KBM-7 (cell line): ENCODE measurements around the gene SLC22A23.
"Not testable (repeated sequence)": the region's sequence is repeated elsewhere in the genome, so short reads cannot be mapped to it uniquely, and the experiment has no call there.

Experiments used
- DNase-seq: peaks from one replicate; pipeline ENCODE4 v3.0.0-alpha.2; 2015
- in situ Hi-C: fragments of 300-500 bp; cut with MboI; formaldehyde crosslinking; loops from 2 replicates; pipeline ENCODE4 v1.14.3; 2020; ENCODE audit warnings: low sequenced_read_pairs, low pct_unique_long_range_greater_than_20kb, mixed read lengths

SLC22A23 gene

DNA sequence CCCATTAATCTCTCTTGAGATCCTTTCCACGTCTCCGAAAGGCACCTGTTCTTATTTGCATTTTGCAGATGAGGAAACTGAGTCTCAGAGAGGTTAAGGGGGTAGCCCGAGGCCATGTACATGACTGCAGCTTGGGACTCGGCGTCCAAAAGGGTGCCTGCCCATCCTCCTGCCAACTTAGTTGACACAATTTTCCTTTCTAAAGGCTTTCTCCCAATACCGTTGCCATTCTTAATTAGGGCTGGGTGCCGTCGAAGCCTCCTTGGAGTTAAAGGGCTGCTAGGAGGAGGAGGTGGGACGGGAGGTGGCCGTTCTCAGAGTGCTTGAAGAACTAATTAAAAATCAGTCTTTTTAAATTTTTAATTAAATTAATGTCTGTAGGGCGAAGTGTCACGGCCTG is 198.6 kb downstream of the SLC22A23 start:
- no peak for DNase-seq
- in situ Hi-C loops: loop anchor here (10.0 kb wide), 1 partner anchor 133 kb away; no protein-coding TSS in a partner anchor

DNA sequence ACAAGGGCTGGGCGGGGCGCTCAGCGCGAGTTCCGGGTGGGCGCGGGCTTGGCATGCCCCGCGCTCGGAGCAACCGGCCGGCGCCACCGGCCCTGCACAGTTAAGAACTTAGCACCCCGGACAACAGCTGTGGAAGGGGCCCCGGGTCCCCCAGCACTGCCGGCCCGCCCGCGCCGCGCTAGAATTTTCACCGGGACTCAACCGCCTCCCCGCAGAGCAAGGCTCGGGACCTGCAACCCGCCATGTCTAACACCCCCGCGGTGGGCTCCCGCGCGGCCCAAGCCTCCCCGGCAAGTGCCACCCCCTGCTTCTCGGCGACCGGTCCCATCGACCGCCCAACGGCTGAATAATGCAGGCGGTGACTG is 203.3 kb downstream of the SLC22A23 start:
- no peak for DNase-seq
- in situ Hi-C loops: loop anchor here (10.0 kb wide), 1 partner anchor 129 kb away; no protein-coding TSS in a partner anchor

DNA sequence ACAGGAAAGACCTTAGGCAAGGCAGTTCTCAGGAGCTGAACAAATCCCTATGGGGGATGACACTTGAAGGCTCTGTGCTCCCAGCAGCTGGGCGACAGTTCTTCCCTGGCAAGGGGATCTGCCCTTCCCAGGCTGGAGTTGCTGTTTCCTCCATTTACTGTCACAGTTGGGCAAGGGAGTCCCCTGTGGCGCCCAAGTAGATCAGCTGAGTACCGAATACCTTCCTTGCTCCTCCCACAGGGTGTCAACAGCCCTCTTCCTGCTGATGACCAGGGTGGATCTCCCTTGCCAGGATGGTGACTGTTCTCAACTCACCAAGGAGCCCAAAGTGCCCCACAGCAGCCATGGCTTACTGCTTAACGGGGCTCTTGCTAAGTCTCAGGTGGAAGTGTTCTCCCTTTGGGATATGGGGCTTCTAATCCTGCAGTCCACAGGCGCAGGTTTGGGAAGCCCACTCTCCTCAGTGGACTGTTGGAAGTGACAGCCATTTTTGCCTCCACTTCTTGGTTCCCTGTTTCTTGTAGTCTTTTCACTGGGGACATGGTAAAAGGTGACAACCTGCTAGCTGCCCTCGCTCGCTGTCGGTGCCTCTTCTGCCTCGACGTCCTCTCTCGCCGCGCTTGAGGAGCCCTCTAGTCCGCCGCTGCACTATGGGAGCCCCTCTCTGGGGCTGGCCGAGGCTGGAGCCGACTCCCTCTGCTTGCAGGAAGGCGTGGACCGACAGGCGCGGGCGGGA is 203.8 kb downstream of the SLC22A23 start:
- no peak for DNase-seq
- in situ Hi-C loops: loop anchor here (10.0 kb wide), 1 partner anchor 128 kb away; no protein-coding TSS in a partner anchor

DNA sequence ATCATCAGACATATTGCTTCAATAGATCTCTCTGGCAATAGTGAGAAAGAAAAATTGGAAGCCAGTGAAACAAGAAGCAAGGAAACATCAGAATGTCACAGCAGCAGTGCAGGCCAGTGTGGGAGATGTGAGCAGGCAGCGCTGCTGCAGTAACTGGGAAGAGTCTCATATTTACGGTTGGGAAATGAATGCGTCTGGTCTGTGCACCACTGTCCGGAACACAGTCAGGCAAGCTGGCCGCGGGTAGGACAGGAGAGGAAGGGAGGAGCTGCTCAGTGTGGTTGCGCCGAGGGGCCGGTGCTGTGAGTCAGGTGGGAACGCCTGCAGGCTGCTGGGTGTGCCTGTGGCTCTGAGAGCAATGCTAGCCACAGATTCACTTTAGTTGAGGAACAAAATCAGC is 204.5 kb downstream of the SLC22A23 start:
- DNase-seq: no peak
- in situ Hi-C loops: loop anchor here (10.0 kb wide), 1 partner anchor 128 kb away; no protein-coding TSS in a partner anchor

DNA sequence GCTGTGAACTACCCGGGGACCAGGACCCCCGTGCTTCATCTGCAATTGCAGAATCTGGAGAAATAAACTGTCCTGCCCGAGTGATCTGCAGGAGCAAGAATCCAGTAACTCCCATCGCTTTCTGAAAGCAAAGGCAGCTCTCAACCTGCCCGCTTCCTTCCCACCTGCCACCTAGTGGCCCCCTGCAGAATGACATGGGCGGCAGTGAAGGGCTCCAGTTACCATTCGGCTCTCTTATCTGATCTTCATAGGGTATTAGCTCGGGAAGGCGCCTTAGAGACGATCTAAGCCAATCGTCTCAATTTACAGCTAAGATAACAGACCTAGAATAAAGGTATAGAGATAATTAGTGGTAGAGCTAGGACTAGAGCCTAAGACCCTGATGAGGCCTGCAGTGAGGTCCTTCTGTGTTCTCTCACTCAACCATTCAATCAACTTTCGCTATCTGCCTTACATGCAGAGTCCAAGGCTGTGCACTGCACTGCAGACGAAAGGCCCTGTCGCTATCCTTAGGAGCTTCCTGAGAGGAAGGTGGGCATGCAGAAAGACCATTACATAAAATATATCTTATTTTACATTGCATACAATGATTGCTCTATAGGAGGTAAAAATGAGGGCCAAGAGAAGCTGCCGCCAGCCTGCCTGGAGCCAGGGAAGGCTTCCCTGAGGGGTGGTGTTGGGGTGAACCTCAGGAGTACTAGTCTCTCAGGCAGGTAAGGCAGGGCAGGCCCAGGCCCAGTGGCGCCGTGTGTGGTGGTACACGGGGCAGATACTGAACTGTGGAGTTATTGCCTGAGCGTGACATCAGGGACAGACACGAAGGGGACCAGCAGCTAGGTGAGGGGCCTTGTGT is 205.2 kb downstream of the SLC22A23 start:
- DNase-seq: peak; percentile 90
- in situ Hi-C loops: loop anchor here (10.0 kb wide), 1 partner anchor 127 kb away; no protein-coding TSS in a partner anchor

DNA sequence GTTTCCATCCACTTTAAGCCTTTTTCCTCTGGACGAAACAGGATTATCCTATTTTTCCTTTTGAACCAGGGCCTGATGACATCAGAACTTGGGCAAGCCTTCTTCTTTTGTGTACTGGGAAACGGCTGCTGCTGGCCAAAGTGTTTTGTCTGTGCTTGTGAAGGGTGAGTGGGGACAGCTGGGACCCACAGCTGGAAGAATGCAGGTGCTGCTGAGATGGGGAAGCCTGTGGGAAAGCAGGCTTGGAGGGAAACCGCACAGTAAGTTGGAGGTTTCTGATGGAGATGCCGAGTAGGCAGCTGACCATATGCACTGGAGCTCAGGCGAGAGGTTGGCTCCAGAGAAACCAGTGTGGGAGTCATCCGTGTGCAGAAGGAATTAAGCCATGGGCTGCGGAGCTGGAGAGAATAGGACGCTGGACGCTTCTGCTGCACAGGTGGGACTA is 206.6 kb downstream of the SLC22A23 start:
- in situ Hi-C loops: loop anchor here (10.0 kb wide), 1 partner anchor 125 kb away; no protein-coding TSS in a partner anchor
- no peak for DNase-seq

DNA sequence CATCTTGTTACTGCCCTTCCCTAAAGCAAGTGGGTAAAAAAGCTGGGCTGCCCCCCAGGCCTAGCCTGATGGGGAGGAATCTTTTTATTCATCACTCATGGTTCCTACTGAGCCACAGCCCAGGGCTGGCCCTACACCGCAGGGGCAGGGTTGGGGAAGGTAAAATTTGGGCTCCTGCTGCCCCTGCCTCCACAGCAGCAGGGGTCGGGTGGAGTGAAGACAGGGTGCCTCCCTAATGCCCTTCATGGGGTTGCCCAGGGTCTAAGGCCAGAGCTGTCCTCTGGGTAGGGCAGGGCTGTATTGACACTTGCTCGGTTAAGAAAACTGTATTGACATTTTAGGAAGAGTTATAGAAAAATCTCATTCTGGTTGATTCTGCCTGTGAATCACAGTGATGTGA is 207.0 kb downstream of the SLC22A23 start:
- no peak for DNase-seq
- in situ Hi-C loops: loop anchor here (10.0 kb wide), 1 partner anchor 125 kb away; no protein-coding TSS in a partner anchor

DNA sequence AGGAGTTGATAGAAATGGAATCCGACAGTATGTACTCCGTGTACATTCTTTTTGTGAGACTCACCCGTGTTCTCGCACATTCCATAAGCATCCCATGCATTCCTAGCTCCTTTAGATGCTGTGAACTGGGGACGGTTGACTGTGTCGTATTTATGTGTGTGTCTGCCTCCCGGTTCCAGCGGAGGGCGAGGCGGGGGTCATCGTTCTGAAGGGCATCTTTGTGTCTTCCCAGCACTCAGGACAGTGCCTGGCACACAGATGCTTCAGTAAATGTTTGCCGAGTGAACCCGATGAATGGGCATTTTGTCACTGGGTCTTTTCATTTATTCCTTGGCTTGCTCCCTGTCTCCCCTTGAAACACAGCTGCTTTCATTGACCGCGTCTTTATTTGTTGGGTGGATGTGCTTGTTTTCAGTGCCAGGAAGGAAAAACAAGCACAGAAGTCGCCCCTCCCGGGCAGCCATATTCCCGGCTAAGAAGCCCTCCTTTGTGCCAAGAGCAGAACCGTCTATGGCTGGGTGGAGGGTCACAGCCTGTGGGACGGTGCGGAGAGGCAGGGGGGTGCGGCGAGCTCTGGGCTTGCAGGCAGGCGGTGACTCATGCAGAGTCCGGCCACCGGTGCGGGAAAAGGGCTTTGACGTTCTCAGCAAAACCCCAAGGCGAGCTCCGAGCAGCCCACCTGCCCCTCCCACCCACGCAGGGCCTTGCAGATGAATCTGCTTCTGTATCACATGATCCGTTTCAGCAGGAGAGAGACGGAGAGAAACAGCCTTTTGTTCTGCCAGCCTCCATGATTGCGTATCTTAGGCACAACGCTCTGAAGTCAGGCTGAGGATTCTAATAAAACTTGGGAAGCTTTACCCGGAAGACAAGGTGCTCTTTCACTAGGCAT is 209.3 kb downstream of the SLC22A23 start:
- in situ Hi-C loops: no loop called here
- no peak for DNase-seq

DNA sequence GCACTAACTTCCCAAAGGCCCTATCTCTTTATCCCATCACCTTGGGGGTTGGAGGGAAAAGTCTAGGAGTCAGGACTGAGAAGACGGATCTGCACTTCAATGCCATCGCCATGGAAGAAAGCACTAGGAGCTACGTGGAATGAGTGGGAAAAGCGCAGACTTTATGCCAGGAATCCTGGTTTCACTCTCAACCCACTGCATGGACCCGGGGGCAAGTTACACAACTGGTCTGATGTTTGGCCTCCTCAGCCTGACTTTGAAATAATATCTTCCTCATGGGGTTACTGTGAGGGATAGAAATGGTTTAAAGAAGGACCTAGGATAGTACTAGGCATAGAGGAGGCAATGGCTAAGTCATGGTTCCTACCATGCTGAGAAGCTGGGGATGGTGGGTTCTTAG is 211.6 kb downstream of the SLC22A23 start:
- in situ Hi-C loops: no loop called here
- DNase-seq: no peak

DNA sequence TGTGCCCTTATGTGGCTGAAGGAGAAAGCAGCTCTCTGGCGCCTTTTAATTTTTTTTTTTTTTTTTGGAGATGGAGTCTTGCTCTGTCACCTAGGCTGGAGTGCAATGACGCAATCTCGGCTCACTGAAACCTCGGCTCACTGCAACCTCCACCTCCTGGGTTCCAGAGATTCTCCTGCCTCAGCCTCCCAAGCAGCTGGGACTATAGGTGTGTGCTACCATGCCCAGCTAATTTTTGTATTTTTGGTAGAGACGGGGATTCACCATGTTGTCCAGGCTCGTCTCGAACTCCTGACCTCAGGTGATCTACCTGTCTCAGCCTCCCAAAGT is 212.1 kb downstream of the SLC22A23 start:
- DNase-seq, in situ Hi-C loops: not testable (repeated sequence)

DNA sequence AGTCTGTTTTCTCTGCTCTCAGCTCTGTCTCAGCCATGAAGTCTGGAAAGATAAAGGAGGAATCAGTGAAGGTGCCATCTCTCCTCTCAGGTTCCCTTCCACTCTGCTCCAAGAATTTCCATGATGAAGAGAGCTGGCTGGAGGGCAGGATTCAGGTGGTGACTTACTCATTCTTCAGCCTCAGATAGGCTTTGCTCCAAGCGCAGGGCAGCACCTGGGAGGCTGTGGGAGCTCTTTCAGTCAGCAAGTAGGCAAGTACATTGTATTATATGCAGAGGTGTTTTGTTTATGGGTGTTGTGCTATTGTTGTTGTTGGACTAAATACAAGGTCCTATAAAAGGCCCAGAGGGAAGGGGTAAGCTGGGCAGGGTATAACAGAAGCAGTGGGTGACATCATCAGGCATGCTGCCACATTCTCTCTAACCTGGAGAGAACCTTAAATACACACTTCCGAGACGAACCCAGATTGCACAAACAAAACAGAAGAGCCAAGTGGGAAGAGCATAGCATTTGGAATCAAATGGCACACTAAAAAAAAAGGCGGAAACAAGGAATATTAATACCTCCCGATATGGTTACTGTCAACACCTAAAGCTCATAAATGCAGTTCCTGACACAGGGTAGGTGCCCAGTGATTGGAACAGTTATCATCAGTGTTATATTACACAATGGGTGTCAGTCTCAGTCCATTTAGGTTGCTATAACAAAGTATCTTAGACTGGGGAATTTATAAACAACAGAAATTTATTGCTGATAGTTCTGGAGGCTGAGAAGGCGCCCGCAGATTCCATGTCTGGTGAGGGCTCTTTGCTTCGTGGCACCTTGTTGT is 212.6 kb downstream of the SLC22A23 start:
- in situ Hi-C loops: no loop called here
- DNase-seq: no peak

DNA sequence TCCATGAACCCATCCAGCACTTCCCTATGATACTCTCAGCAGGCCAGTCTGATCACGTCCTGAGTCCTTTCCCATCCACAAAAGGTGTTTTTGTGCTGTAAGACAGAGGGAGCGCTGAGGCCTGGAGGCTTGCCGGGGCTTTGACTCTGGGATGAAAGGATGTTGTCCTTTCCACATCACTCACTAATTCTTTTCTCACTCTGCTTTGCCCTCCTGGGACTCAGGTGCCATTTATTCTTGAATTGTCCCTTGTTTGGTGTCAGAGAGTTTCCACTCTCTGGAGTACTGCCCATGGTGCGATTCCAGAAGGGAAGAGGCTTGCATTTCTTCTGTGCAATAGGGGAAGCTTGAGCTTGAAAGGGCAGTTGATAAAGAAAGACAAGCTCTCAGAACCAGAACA is 214.1 kb downstream of the SLC22A23 start:
- in situ Hi-C loops: no loop called here
- no peak for DNase-seq

DNA sequence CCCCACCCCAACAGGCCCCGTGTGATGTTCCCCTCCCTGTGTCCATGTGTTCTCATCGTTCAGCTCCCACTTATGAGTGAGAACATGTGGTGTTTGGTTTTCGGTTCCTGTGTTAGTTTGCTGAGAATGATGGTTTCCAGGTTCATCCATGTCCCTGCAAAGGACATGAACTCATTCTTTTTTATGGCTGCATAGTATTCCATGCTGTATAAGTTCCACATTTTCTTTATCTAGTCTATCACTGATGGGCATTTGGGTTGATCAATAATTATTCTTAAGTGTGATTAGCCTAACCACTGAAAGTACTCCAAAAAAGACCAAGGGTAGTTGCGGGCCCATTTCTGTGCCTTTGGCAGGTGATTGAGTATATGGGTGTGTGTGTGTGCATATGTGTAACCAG is 215.1 kb downstream of the SLC22A23 start:
- DNase-seq, in situ Hi-C loops: not testable (repeated sequence)

DNA sequence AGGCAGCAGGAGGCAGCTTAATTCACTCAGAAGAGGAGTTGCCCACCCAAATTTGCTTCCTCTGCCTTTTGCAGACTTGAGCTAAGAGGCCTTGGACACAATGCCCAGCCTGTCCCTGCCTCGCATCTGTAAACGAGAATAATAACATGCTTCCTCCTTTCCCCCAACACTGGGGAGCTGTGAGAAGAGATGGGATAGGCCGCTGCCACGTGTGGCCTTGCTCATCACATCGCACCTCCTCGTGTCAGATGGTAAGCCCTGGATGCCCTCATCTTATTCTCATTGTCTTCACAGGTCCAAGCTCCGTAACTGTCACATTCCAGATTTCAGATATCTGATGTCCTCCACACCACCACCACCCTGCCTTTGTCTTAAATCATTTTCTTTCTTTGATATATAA is 216.3 kb downstream of the SLC22A23 start:
- DNase-seq: no peak
- in situ Hi-C loops: no loop called here

DNA sequence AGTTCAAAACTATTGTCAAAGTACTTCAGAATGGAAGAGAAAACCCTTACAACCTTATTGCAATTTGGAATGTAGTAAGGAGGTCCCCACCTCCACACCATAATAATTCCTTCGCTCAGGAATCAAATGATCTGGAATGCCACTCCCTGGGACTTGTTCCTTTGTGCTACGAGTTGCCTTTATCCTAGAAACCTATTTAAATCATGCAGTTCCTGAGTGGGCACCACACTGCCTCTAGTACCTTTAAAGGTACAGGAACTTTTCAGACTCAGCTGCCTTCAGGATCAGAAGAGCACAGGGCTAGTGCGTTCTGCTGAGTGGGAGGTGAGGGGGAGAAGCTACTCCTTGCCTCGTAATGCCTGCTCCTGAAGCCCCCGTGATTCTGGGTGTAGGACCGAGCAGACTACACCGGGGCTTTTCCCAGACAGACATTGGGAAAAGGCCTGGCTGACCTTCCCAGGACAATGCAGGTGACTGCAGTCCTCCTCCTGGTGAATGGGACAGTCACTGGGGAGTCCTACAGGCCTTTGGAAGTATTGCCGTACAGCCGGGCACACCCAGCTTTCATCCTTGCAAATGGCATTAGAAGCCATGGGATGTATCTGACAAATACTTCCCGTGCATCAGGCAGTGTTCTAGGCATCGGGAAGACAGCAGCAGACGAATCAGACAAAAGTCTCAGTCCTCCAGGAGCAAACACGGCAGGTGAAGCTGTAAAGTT is 217.6 kb downstream of the SLC22A23 start:
- in situ Hi-C loops: no loop called here
- DNase-seq: no peak

DNA sequence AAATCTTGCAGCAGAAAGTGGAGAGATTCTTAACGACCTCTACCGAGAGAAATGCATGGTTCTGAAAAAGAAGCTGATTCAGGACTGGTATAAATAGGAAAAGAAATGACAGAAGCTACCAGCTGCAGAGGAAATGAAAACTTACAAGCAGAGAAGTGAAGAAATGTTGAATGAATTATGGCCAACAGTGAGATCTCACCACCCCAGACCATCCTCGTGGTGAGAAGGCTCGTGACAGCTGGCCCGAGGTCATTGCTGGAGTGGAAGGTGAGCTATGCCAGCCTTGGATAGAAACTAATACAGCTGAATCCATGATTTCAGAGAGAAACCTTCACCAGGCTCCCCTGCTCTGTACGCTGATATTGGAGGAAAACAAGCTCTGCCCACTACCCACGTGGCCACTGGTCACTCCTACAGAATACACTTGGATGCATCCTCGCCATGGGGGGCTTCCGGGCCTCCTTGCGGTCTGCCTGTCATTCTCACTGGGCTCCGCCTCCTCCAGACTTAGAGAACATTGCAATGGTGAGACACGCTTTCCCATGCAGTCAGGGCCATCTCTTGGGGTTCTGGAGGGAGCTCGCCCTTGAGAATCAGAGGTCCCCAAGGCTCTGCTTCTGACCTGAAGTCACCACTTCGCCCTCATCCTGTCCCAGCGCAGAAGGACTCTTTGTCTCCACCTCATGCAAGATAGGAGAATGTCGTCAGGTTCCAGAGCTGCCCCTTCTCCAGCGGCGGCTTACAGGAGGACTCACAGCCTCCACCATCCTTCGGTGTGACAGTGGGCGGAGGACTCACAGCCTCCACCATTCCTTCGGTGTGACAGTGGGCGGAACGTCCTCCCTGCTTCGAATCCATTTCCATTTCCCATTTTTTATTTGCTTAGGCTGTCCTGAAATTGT is 218.8 kb downstream of the SLC22A23 start:
- in situ Hi-C loops: no loop called here
- DNase-seq: no peak

DNA sequence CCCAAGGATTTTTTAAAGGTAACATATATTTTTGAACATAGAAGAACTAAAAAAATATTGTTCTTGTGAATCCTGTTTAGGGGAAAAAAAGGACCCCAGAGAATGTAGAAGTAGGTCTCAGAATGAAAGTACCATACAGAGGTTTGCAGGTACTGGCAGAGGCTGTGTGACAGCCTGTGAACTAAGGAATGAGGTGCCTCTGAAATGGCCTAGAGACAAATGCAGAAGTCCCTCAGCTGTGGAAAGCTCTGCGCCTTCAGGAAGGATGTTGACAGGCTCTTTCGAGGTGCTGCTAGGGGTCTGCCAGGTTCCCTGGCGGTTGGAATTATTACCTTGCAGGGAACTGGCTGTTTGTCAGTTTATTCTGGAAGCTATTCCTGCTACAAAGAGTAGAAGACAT is 220.8 kb downstream of the SLC22A23 start:
- DNase-seq: no peak
- in situ Hi-C loops: no loop called here
